Suppressor macrophage treated with lipopolysaccharide for 4 hours (primary cell): Measurements from ENCODE around the gene EPM2A.
"Not testable (repeated sequence)": the region's sequence is repeated elsewhere in the genome, so short reads cannot be mapped to it uniquely, and the experiment has no call there.

Experiments used
- DNase-seq: peaks from one replicate; pipeline ENCODE4 v3.0.0-alpha.2; 2020

The EPM2A gene

GRCh38 chr6:145735356-145736165 is at the start of gene EPM2A:
EPM2A (minus strand) TSS chr6:145735520; CDS start chr6:145735498, 22 bp downstream.
- peak; percentile 87 for DNase-seq

GRCh38 chr6:145784683-145785082 is 49.4 kb upstream of the EPM2A start:
- peak; percentile 6 for DNase-seq

DNA sequence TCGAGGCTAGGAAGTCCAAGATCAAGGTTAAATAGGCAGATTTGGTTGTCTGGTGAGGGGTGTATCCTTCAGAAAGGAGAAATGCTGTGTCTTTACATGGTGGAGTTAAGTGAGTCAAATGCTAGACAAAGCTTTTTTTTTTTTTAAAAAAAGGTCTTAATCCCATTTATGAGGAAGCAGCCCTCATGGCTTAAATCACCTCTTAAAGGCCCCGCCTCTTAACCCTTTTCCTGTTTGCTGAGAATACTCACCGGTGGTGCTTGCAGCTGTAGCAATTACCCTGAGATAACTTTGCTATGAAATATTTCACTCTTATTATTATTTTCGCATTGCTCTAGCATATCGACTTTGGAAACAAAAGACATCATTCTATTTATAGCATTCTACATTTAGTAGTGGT is 48.5 kb upstream of the EPM2A start:
- DNase-seq, result no peak

DNA sequence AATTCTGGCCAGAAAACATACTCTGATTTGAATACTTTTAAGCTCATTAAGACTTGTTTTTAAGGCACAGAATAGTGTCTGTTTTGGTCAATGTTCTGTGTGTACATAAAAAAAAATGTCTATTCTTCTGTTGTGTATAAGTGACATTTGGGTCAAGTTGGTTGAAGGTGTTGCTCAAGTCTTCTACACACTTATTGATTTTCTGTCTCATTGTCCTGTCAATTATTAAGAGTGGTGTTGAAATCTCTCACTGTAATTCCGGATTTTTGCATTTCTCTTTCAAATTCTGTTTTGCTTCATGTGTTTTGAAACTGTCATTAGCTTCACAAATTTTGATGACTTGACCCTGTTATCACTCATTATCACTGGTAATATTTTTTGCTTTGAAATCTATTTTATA is 37.5 kb upstream of the EPM2A start:
- no peak for DNase-seq

- no peak for DNase-seq
Observed at GRCh38 chr6:145765449-145765848, 30.1 kb upstream of the EPM2A start.

DNA sequence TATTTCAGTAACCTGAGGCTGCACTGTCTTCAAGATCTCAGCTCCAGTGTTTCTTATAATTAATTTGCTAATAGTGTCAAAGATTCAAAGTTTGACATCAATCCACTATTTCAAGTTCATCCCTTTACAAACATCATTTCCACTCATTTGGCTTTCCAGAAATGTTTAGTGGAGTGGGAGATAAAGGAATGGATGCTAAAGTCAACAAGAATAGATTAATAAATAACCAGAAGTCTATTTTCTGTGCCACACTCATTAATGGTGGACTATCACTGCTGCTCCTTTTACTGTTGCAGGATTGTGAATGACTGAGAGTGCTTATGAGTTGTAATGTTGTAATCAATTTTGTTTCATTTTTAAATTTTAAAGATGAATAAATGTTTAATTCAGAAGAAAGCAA is 28.4 kb upstream of the EPM2A start:
- no peak for DNase-seq

- DNase-seq, result no peak
Observed at GRCh38 chr6:145761584-145761983, 26.3 kb upstream of the EPM2A start.

DNA sequence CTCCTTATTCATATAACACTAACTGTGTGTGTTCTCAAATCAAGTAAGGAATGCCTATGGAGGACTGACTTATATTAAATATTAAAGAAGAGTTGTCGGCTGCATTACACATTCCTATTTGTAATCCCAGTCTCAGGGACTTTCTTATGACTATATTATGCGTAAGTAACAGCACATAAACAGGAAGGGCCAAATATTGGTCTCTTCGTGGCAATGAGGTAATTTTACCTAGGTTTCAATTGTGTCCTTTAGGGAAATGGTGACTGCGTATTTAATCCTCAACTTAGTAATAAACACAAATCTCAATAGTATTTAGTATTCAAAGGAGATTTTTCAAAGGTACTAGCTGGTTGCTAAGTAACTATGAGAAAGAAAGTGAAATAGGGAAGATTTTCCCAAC is 22.8 kb upstream of the EPM2A start:
- DNase-seq, result peak; percentile 35

DNA sequence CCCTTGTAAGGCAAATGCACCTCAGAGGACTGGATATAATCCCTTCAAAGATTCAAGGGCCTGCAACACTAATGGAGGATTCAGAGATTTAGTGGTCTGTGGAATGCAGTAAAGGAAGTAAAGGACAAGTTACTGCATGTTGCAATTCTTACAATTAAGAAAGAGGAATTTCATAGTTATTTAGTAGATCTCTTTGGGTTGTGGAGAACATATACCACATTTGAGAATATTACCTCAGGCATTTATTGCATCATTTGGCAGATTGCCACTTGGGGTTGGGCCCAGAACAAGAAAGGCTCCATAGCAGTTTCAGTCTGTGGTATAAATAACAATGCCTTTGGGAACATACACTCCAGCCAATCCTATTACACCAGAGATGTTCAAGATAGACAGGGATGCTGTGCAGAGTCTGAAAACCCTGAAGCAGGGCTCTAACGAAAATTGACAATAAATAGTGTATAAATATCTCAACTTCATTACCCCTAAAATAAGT is 20.9 kb upstream of the EPM2A start:
- DNase-seq, result peak; percentile 71

DNA sequence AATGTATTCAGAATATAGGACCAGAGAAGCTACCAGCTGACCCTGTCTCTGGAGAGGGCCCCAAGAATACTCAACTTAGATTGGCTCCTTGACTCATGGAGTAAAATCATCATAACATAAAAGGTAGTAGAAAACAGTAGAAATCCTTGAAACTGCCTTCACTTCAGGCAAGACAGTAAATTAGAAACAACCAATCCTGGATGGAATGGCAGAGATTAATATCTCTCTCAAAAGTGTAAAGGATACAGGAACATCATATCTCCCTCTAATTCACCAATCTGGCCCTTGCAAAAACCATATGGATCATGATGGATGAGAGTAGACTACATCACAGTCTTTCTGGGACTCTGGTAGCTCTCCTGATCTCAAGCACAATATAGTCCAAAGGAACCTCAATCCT is 20.4 kb upstream of the EPM2A start:
- no peak for DNase-seq

GRCh38 chr6:145752638-145753037 is 17.3 kb upstream of the EPM2A start:
- no peak for DNase-seq

- peak; percentile 19 for DNase-seq
Observed at GRCh38 chr6:145749632-145750031, 14.3 kb upstream of the EPM2A start.

DNA sequence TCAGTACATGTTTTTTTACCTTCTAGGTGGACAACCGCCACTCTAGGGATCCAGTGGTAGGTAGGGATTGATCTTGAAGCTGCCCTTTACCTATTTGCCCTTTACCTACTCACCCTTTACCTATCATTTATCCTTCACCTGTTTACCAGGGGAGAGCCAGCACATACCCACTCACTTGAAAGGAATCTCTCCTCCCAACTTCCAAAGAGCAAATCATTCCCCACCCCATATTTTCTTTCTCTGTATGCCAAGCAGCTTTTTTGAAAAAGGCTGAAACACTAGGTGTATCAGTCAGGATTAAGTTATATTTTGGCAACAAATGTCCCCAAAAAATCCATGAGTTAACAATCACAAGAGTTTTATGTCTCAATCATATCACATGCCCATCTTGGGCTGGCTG is 10.5 kb upstream of the EPM2A start:
- DNase-seq, result no peak

GRCh38 chr6:145744619-145745018 is 9.3 kb upstream of the EPM2A start:
- no peak for DNase-seq

- DNase-seq, result peak; percentile 24
Observed at GRCh38 chr6:145743332-145743731, 8.0 kb upstream of the EPM2A start.

- not testable (repeated sequence) for DNase-seq
Observed at GRCh38 chr6:145742472-145742871, 7.2 kb upstream of the EPM2A start.

- not testable (repeated sequence) for DNase-seq
Observed at GRCh38 chr6:145739685-145740084, 4.4 kb upstream of the EPM2A start.

GRCh38 chr6:145738265-145738664 is 2.9 kb upstream of the EPM2A start:
- DNase-seq, result no peak

DNA sequence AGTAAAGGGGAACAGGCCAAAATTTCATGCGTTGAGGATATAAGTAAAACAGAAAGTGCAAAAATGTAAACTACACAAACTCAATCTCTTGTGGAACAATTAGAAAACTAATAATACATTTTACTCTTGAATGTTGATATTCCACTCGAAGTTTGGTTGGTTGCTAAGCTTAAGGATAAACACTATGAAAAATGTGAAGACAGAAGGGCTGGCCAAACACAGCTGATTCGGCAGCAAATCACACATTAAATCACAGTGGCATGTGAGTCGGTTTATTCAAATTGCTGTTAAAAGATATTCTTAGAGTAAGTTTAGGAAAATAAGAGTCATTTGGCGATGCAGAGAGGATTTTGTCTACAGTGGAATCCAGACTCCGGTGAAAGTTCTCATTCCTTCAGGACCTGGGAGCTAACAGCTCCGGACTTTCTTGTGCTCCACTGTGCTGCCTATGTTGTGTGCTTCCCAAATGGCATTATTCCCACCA is 1.4 kb upstream of the EPM2A start:
- no peak for DNase-seq

- peak; percentile 84 for DNase-seq
Observed at GRCh38 chr6:145734486-145735355, 599 bp downstream of the EPM2A start.

DNA sequence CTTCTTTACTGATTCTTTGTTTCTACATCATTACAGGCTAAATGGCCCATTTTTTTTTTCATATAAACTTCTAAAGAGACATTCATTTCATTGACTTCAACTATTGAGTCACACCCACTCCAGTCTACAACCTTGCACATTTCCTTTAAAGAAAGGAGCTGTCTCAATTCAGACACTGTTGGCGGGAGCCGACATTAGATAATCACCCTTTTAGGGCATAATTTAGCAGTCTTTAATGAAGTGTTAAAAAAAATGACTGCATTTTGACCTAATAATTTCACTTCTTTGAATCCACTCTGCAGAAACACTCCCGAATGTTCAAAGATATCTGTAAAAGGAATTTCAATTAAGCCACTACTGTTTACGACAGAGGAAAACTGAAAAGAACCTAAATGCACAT is 1.5 kb downstream of the EPM2A start:
- no peak for DNase-seq

DNA sequence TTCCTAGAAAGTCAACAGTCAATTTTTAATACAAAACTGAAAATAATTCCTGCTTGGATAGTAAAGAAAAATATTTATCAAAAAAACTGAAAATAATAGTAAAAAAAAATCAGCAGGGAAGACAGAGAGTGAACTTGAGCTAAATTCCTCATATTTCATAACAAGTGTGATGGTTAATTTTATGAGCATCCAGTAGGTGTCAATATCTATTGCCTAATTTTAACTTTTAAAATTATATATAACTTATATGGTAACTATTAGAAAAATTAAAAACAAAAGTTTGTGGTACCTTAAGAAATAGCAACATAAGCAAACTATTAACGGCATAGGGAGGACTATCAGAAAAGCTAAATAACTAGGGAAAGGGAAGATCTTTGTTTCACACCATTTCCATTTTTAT is 2.1 kb downstream of the EPM2A start:
- no peak for DNase-seq

GRCh38 chr6:145731447-145731846 is 3.9 kb downstream of the EPM2A start:
- DNase-seq, result no peak

GRCh38 chr6:145729887-145730286 is 5.4 kb downstream of the EPM2A start:
- DNase-seq, result no peak
